ENCODE results near the gene SEMA6A.

SEMA6A gene

DNA sequence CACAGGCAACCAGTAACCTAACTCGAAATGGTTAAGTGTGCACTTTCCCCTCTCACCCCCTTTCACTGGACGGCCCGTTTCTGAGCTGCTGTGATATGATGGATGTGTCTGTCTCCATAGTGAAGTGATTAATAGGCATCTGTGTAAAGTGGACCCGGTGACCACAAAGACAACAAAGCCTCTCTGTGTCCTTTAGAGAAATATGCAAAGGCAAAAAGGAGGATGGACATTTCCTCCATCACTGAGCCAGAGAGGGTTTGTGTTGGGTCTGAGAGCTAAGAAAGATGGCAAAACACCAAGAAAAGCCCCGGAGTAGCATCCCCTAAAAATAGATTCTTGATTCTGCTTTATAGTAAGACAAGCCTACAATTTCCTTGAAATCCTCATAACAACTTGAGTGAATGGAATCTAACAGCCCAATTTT is 120.6 kb downstream of the SEMA6A start:
- no peak for DNase-seq (ENCODE audit: insufficient read length, low spot score)
- no peak for TF ChIP-seq POLR2A (IDR thresholded peaks at IDR 0.05; ENCODE audit: low read depth, low read length)
- no peak for FAIRE-seq

DNA sequence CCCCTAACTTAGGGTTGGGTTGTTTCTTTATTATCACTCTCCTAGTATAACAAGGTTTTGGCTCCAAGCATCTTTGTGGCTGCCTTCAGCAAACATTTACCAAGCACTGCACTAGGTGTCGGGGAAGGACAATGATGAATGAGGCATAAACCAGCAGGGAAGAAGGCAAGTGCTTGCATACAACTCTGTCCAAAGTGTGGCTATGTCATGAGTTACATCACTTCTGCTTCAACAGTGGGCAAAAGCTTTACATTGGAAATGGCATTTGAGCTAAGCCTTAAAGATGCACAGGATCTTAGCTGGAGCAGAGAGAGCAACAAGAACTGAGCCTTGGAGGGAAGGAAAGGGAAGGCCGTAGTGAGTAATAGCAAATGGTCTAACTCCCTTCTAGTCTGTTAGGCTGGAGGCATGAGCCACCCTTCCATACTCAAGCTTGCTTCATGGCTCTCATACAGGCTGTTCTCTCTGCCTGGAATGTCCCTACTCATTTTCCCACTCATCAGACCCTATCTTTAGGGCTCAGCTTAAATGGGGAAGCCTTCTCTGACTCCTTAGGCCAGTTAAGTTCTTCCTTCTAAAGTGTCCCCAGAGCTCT is 121.8 kb downstream of the SEMA6A start:
- DNase-seq (ENCODE audit: insufficient read length, low spot score) = no peak
- no peak for FAIRE-seq

DNA sequence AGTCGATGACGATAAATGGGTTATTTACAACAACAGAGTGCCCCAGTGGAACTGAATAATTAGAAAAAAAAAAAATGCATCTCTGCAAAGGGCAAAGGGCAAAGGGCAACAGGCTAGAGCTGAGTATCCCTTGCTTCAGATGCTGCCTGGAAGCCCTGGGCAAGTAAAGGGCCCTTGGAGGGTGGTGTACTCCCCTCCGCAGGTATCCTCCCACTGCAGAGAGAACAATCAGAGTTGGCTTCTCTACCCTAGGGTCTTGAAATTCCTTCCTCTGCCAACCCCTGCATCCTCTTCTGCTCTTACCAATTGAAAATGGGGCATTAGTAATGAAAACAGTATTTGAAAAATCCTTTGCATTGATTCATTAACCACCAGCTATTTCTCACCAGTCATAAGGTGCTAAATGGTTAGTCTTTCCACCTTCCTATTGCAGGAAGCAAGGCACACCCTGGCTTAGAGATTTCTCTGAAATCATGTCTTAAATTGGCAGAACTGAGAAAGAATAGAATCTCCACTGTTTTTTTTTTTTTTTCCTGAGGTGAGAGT is 122.6 kb downstream of the SEMA6A start:
- TF ChIP-seq POLR2A (IDR thresholded peaks at IDR 0.05; ENCODE audit: low read depth, low read length) = no peak
- DNase-seq (ENCODE audit: insufficient read length, low spot score) (no peak), FAIRE-seq (no peak)

More for the DNA sequence above, 121.8 kb downstream of the SEMA6A start:
- no peak for TF ChIP-seq POLR2A (IDR thresholded peaks at IDR 0.05; ENCODE audit: low read depth, low read length)

DNA sequence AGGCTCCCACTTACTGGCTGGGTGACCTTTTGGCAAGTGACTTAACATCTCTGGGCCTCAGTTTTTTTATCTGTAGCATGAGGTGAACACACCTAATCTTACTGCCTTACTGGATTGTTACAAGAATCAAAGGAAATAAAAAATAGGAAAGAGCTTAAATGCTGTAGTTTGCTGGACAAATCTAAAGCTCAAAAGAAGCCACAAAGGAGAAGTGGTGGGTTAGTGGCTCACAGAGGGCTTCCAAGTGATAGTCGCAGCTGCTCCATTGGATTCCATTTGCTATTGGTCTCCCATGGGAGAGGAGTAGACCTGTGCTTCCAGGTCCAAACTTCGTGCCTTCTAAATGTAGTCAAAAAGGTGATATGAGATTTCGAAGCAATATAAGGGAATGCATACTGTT is 123.6 kb downstream of the SEMA6A start:
- FAIRE-seq = no peak
- no peak for TF ChIP-seq POLR2A (IDR thresholded peaks at IDR 0.05; ENCODE audit: low read depth, low read length)
- DNase-seq (ENCODE audit: insufficient read length, low spot score) = no peak

DNA sequence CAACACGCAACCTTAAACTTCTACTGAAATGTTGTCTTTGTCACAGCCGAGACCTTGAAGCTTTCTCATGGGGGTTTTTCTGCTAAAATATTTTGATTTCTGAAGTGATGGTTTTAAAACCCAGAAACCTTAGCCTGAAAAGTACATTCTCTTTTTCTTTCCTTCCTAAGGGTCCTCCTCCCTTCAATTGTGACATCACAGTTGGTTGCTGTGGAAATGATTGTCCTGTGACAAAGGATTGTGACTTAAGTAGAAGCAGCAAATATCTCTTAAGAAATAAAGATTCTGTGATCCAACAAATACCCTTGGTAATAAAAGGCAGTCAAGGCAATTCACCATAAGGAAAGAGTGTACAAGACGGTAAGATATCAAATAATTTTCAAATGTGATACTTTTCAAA is 125.2 kb downstream of the SEMA6A start:
- no peak for TF ChIP-seq POLR2A (IDR thresholded peaks at IDR 0.05; ENCODE audit: low read depth, low read length)
- FAIRE-seq (no peak), DNase-seq (ENCODE audit: insufficient read length, low spot score) (no peak)

DNA sequence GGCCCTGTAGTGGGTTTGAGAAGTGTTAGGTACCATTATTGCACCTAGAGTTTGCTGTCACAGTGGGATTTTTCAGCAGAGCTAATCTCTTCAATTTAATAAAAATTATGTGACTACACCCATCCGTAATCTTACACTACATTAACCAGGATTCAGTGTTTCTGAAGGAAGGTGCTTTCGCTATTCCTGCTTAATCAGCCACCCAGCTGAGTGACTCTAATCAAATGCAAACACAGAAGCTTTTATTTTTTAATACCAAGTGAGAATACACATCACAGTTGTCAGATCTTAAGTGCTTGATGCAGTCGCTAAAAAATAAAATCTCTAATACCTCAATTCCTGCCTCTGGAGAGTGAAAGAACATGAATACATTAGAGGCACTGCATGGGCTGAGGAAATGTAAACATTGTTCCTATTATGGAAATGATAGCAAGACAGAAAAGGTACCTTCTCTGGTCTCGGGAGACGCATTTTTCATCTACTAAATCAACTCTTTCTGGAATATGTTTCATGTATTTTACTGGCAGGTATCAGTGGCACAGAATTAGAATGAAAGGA is 125.7 kb downstream of the SEMA6A start:
- DNase-seq (ENCODE audit: insufficient read length, low spot score) = no peak
- no peak for FAIRE-seq
- TF ChIP-seq POLR2A (IDR thresholded peaks at IDR 0.05; ENCODE audit: low read depth, low read length) = no peak

DNA sequence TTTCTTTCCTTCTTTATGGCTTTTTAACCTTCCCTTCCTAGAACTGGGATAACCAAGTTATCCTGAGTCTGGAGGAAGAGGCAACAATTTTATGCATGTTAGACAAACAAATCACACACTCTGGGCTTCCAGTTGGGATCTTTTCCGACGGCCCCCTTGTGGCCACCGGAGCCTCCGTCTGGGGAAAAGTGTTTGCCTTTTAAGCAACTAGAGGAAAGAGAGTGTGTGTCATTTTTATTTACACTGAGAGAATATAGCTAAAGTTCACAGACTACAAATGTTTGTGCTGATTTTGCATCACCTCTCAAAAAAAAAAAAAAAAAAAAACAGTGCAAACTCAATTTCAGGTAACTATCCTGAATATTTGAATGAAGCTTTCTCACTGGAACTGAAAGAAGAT is 126.2 kb downstream of the SEMA6A start:
- FAIRE-seq (no peak), DNase-seq (ENCODE audit: insufficient read length, low spot score) (no peak)
- no peak for TF ChIP-seq POLR2A (IDR thresholded peaks at IDR 0.05; ENCODE audit: low read depth, low read length)

DNA sequence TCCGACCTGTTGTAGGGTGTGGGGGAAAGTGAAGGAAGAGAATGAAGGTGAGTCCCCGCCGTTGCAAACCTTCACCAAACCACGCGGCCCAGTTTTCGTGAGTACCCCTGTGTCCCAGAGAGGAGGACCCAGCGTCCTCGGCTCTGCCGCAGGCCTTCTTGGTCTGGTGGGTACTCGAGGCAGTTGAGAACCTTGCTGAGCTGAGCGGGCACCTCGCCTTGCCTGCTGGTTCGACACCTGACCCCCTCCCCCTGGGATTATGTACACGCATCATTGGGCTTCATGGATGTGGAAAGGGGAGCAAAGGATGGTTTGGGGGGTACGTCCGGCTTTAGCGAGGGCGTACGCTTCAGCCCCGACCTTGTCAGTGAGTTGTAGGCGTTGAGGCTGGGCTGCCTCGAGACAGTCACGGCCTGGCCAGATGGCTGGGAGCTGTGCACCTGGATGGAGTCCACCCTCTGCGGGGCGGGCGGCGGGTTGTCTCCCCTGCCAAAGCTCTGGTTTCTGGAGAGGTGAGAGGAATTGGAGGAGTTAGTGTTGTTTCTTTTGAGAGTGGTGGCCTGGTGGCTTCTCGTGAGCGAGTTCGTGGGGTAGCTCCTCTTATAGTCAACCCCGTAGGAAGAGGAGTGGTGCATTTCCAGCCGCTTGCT is 128.1 kb downstream of the SEMA6A start:
- TF ChIP-seq POLR2A (IDR thresholded peaks at IDR 0.05; ENCODE audit: low read depth, low read length) = no peak
- no peak for FAIRE-seq
- no peak for DNase-seq (ENCODE audit: insufficient read length, low spot score)

DNA sequence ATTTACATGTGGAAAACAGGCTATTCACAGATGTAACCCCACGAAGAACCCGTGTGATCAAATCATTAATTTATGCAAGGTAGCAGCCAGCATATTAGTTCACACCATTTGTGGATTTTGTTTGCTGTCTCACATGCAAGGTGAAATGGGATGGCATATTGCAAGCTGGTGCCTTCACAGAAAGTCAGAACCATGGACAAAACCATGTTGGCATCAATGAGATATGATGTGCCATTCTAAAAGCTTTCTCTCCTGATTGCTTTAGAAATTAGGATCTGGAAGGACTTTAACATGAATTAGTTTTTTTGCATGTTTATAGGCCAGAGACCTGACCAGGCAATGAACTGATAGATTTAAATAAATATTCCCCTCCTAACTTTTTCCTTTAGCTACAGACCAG is 129.3 kb downstream of the SEMA6A start:
- DNase-seq (ENCODE audit: insufficient read length, low spot score) (no peak), FAIRE-seq (no peak)
- no peak for TF ChIP-seq POLR2A (IDR thresholded peaks at IDR 0.05; ENCODE audit: low read depth, low read length)

DNA sequence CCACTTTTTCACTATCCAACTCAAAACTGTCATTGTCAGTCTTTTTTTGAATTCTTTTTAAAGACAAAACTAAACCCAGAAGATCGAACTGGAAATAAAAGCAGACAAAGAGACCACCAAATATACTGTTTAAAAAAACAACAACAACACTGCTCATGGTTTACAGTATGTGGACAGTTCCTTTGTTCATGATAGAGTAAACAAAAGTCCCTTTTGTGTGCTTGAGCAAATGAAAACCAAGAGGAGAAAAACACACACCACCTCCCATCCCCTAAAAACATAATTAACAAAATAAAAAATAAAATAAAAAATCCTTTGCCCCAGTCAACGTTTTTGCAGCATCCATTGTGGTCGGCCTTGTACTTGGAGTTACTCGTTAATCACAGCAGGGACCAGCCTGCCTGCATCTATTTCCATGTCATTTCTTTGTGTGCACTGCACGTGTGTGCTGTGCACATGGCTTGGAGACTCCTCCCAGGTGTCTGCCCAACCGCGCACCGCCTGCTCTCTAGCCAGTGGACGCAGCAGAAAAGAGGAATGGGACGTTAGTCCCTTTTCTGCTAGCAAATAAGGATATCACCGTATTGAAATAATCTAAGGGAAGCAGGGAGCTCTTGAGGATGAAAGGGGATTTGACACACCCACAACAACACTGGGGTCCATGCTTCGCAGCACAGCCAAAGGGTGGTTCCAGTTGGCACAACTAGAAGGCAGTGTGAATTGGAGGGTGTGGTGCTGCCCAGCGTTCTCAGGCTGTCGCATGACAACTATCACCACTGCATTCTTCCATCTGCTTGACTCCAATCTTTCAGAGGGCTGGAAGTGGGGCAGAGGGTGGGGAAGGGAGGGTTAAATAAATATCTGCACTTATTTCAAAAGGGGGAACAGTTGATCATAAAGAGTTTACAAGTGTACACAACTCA is 130.0 kb downstream of the SEMA6A start:
- TF ChIP-seq POLR2A (IDR thresholded peaks at IDR 0.05; ENCODE audit: low read depth, low read length) = no peak
- FAIRE-seq = no peak
- DNase-seq (ENCODE audit: insufficient read length, low spot score) = no peak

DNA sequence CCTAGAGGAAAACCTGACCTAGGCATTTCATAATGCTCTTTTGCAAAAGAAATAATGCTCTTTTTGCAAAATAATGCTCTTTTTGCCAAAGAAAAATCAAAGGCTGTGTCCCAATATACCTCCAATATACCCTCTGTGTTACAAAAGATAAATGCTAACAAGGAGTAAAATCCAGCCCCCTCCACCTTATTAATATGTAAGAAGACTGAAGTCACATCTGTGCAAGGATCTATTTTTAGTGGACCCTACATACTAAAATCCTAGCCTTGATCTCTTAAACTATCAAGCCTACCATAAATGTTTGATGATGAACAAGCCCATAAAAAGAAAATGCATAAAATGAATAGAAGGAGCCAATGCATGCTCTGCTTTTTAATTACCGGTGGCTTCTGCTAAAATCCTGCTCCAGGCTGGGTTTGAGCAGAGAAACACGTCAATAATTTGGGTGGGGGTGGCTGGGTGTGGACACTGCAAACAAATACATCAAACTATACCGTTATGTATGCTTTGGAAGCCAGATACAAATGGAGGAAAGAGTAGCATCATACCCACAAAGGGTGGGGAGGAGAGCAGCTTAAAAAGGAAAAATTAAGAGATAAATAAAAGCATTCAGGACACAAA is 131.6 kb downstream of the SEMA6A start:
- no peak for TF ChIP-seq POLR2A (IDR thresholded peaks at IDR 0.05; ENCODE audit: low read depth, low read length)
- FAIRE-seq = no peak

DNA sequence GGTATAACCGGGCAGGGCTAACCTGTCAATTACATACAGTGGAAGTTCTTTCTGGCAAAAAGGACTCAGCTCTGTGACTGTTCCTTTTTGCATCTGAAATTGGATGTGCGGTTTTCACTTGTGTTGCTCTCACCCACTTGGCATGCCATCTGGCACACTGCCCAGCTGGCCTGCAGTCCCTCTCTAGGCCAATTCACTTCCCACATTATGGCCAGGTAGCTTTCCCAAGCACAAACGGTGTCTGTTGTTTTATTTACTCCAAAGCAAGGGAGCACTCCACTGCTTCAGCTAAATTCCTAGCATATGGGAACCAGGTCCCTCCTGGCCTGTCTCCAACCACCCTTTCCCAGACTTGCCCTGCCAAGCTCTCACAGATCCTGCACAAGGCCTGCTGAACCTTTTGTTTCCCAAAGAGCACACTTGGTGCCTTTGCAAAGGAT is 132.5 kb downstream of the SEMA6A start:
- DNase-seq (ENCODE audit: insufficient read length, low spot score) = peak; percentile 66
- no peak for TF ChIP-seq POLR2A (IDR thresholded peaks at IDR 0.05; ENCODE audit: low read depth, low read length)
- peak; percentile 80 for FAIRE-seq

More for the DNA sequence above, 131.6 kb downstream of the SEMA6A start:
- no peak for DNase-seq (ENCODE audit: insufficient read length, low spot score)

DNA sequence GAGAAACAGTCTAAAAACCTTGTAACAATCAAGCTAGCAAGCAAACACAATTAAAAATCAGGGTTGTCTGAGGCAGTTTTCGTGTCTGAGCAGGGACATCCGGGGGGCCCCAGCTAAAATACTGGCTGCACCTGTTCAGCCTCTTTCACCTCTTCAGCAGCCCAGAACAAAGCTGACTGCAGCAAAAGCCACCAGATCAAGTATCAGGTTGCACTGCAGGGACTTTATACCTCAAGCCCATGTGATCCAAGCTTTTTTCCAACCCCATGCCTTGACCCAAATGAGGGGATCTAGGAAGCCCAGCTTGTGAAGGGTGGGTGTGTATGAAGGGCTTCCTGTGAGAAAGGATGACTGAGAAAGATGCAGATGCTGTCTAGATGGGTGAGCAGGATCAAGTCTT is 133.4 kb downstream of the SEMA6A start:
- TF ChIP-seq POLR2A (IDR thresholded peaks at IDR 0.05; ENCODE audit: low read depth, low read length) = no peak
- no peak for FAIRE-seq
- DNase-seq (ENCODE audit: insufficient read length, low spot score) = no peak

Measured in H54 (cell line).